Ramos (cell line): ENCODE data around the gene EFS.

ENCODE experiments used
- in situ Hi-C: fragments of 300-500 bp; cut with MboI; formaldehyde crosslinking; loops from one replicate; pipeline ENCODE4 v1.14.3; 2022; ENCODE audit warnings: low sequenced_read_pairs; ENCODE audit not compliant: unreplicated experiment

The EFS gene

DNA sequence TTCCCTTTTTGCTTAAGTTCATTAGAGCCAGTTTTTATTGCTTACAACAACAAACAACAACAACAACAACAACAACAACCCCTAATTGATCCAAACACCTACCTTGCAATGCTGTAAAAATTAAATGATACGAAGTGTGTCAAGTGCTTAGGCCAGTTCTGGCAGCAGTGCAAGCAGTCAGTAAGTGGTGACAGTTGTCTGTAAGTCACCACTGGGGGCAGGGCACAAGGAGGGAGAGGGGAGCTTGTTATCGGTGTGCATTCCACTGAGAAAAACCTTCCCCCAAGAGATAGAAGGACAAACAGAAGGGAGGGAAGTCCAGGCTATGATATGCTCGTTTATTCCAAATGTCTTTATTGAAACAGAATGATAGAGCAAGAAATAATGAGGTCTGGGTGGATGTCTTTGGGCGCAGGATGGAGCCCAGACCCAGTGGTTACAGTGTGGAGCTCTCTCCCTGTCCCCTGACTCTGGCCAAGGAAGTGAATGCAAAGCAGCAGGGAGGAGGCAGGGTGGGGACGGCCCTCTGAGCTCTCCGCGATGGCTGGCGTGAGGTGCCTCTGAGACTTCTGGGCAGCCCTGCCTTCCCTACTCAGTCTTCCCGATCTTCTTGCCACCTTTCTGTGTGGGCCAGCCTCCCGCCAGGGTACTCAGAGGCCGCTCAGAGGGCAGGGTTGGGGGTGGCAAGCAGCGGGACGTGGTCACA lies 18.8 kb downstream of the EFS start:
- in situ Hi-C loops: no loop called here

DNA sequence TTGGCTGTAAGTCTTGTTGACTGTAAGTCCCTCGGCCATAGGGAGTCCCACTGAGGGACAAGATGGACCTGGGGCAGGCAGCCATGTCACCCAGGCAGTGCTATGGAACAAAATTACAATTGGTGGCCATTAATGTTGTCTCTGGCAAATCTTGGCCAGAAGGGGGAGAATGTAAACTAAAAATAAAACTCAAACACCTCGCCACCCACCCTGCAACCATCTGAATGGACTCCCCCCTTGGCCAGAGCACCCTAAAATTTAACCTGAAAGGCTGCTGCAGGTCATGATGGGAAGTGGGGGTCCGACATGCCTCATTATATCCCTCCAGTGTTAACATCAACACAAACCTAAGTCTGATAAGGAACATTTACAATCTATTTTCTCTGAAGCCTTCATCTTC lies 20.5 kb downstream of the EFS start:
- in situ Hi-C loops: no loop called here

DNA sequence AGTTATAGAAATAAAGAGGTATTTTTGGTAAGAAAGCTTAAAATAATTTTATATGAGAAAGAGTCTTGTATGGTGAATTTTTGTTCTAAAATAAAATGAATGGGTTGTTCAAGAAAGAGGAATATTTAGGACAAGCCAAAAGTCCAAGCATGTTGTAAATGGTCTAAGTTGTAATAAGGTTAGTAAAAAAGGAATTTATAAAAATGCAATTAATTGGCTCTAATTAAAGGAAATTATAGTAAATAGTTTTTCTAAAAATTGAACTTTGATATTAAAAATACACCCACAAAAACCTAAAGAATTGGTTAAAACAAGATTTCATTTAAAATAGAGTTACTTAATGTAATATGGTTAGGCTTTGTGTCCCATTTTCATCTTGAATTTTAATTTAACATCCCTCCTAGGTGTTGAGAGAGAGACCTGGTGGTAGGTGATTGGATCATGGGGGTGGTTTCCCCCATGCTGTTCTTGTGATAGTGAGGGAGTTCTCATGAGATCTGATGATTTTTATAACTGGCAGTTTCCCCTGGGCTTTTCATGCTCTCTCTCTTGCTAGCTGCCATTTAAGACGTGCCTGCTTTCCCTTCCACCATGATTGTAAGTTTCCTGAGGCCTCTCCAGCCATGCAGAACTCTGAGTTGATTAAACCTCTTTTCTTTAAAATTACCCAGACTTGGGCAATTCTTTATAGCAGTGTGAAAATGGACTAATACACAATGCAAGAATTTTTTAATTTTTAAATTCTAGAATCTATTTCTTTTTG lies 25.3 kb downstream of the EFS start:
- in situ Hi-C loops: no loop called here

DNA sequence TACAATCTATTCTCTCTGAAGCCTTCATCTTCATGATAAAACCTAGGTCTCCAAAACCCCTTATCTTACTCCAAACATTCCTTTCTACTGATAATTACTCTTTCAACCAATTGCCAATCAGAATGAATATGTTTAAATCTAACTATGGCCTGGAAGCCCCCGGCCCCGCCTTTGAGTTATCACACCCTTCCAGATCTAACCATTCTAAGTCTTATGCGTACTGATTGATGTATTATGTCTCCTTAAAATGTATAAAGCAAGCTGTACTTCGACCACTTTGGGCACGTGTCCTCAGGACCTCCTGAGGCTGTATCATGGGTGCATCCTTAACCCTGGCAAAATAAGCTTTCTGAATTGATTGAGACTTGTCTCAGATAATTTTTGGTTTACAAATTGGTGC lies 29.3 kb downstream of the EFS start:
- in situ Hi-C loops: no loop called here

DNA sequence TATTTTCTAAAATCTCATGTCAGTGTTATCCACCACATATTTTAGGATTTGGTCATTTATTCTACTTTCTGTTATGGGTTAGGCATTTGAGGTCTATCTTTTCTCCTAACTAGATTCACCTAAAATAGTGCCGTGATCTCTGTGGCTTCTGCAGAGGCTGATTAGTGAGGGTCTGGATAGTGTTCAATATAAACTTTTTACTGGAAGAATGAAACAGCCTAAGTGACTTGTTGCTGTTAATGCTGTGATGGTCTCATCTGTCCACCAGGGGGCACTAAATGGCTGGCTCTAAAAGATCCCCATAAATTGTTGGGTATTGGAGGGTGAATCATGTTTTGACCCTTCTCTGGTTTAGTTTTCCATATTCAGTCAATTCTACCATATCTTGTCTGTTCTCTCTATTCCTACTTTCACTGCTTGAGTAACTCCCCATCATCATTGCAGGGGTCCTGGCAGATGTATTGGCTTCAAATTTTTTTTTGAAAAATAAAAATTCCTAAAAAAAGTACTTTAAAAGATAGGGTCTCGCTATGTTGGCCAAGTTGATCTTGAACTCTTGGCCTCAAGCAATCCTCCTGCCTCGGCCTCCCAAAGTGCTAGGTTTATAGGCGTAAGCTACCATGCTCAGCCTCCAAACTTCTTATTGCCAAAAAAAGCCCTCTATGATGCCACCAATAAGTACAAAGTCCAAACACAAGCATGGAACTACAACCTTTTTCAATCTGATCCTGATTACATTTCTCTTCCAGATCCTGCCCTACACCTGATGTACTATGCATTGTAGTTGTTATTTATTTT lies 36.8 kb downstream of the EFS start:
- in situ Hi-C loops: loop anchor here (10.0 kb wide), 1 partner anchor 227 kb away; the partner anchor contains the start of genes THTPA and ZFHX2

DNA sequence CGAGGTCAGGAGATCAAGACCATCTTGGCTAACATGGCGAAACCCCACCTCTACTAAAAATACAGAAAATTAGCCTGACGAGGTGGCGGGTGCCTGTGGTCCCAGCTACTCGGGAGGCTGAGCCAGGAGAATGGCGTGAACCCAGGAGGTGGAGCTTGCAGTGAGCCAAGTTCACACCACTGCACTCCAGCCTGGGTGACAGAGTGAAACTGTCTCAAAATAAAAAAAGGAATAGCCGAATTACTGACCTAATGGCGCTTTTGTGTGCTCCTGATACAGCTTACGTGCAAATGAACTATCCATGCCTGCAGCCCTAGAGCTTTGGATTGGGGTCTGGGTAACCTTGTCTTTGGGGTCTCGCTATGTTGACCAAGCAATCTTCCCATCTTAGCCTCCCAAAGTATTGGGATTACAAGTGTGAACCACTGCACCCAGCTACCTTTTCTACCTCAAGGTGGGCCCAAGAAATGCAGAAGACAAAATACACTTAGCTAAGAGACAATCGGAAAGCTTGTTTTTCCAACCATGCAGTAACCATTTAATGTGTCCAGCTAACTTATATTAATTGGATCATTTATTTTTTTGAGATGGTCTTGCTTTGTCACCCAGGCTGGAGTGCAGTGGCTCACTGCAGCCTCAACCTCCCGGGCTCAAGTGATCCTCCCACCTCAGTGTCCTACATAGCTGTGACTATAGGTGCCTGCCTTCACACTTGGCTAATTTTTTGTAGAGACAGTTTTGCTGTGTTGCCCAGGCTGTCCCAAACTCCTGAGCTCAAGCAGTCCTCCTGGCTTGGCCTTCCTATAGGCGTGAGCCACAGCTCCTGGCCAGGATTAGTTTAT lies 38.3 kb downstream of the EFS start:
- in situ Hi-C loops: loop anchor here (10.0 kb wide), 1 partner anchor 228 kb away; the partner anchor contains the start of genes THTPA and ZFHX2

DNA sequence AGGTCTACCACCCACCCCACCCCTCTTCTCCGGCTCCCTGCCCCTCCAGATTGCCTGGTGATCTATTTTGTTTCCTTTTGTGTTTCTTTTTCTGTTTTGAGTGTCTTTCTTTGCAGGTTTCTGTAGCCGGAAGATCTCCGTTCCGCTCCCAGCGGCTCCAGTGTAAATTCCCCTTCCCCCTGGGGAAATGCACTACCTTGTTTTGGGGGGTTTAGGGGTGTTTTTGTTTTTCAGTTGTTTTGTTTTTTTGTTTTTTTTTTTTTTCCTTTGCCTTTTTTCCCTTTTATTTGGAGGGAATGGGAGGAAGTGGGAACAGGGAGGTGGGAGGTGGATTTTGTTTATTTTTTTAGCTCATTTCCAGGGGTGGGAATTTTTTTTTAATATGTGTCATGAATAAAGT lies 39.2 kb downstream of the EFS start:
- in situ Hi-C loops: loop anchor here (10.0 kb wide), 1 partner anchor 229 kb away; the partner anchor contains the start of genes THTPA and ZFHX2

DNA sequence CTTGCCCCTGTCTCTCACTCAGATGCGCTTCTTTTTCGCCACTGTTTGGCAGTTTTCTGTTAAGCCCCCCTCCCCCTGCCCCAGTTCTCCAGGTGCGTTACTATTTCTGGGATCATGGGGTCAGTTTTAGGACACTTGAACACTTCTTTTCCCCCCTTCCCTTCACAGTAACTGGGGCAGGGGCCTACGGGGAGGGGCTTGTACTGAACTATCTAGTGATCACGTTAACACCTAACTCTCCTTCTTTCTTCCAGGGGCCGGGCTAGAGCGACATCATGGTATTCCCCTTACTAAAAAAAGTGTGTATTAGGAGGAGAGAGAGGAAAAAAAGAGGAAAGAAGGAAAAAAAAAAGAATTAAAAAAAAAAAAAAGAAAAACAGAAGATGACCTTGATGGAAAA lies 40.0 kb downstream of the EFS start:
- in situ Hi-C loops: loop anchor here (10.0 to 25.0 kb wide), 2 partner anchors 230 to 837 kb away; partner anchors contain the start of genes IRF9, REC8, THTPA and ZFHX2

DNA sequence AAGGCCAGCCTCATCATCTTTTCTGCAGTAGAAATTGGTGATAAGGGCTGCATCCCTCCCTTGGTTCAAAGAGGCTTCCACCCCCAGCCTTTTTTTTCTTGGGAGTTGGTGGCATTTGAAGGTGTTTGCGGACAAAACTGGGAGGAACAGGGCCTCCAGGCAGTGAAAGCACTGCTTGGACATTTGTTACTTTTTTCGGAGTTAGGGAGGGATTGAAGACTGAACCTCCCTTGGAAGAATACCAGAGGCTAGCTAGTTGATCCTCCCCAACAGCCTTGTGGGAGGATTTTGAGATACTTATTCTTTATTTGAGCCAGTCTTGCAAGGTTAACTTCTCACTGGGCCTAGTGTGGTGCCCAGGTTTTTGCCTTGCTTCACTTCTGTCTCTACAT lies 40.5 kb downstream of the EFS start:
- in situ Hi-C loops: loop anchor here (10.0 to 25.0 kb wide), 2 partner anchors 230 to 838 kb away; partner anchors contain the start of genes IRF9, REC8, THTPA and ZFHX2

DNA sequence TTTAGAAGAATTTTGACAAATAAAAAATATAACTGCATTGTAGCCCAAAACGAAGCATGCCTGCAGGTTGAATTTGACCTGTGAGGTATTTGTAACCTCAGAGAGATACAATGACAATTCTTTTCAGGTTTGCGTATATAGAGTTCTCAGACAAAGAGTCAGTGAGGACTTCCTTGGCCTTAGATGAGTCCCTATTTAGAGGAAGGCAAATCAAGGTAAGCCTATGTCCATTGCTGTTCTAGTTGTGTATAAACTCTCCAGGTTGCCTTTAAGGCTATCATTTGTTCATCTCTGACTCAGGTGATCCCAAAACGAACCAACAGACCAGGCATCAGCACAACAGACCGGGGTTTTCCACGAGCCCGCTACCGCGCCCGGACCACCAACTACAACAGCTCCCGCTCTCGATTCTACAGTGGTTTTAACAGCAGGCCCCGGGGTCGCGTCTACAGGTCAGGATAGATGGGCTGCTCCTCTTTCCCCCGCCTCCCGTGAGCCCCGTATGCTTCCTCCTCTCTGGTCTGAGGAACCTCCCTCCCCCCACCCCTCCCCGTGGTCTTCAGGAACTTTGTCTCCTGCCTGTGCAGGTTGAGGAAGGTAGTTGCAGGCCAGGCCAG lies 41.0 kb downstream of the EFS start:
- in situ Hi-C loops: loop anchor here (10.0 to 25.0 kb wide), 2 partner anchors 231 to 838 kb away; partner anchors contain the start of genes IRF9, REC8, THTPA and ZFHX2

DNA sequence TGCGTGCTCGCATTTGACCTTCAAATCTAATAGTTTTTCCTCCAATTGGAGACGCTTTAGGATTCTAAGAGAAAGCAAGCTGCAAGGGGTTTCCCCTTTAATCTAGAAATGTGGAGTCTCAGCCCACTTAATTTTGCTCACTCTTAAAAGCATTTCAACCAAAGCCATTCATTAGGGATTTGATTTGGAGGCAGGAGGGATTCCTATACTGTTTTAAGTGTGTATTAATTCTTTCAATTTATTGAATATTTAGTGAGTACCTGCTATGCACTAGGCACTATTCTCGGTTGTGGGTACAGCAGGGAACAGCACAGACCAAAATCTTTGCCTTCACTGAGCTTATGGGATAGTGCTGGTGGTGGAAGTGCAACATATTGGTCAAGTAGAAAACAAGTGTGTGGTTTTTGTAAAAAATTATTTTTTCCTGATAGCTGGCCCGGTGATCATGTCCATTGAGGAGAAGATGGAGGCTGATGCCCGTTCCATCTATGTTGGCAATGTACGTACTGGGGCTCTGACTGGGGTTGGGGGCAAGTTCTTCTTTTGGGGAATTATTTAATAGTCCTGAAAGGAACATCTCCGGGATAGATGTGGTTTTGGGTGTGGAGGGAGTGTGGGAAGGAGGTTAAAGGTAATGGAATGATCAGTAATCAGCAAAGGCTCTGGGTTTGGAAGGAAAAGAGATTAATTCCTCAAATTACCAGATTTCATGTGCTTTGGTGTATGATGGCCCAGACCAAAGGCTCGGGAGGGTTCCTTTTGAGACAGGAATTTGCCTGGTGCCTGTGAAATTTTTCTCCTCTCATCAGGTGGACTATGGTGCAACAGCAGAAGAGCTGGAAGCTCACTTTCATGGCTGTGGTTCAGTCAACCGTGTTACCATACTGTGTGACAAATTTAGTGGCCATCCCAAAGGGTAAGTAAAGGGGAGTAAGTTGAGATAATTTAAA lies 42.1 kb downstream of the EFS start:
- in situ Hi-C loops: loop anchor here (10.0 to 25.0 kb wide), 2 partner anchors 232 to 839 kb away; partner anchors contain the start of genes IRF9, REC8, THTPA and ZFHX2

DNA sequence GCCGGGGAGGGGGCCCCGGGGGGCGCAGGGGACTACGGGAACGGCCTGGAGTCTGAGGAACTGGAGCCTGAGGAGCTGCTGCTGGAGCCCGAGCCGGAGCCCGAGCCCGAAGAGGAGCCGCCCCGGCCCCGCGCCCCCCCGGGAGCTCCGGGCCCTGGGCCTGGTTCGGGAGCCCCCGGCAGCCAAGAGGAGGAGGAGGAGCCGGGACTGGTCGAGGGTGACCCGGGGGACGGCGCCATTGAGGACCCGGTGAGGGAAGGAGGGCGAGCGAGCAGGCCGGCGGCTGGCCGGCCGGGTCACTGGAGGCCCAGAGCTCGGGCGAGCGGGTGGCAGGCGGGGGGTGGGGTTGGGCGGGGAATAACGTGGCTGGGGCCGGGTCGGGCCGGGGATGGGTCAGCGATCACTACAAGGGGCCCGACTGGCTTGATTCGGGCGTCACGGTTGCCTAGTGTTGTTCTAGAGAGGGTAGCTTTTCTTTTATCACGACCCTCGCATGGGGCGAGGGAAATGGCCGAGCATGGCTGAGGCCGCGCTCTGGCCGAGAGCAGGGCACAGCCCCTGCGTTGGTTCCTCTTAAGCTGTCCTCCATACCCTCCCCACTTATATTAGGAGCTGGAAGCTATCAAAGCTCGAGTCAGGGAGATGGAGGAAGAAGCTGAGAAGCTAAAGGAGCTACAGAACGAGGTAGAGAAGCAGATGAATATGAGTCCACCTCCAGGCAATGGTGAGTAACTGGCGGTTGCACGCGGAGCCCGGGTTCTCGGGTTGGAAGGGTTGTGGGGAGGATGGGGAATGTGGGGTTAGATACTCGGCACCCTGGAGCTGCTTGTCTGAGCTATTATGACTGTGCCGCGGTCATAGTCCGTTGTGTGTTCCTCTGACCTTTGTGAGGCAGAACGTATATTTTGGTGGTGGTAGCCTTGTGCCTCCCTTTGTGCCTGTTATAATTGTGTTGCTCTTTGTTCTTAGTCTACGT lies 43.1 kb downstream of the EFS start:
- in situ Hi-C loops: loop anchor here (10.0 to 25.0 kb wide), 2 partner anchors 233 to 840 kb away; partner anchors contain the start of genes IRF9, REC8, THTPA and ZFHX2

DNA sequence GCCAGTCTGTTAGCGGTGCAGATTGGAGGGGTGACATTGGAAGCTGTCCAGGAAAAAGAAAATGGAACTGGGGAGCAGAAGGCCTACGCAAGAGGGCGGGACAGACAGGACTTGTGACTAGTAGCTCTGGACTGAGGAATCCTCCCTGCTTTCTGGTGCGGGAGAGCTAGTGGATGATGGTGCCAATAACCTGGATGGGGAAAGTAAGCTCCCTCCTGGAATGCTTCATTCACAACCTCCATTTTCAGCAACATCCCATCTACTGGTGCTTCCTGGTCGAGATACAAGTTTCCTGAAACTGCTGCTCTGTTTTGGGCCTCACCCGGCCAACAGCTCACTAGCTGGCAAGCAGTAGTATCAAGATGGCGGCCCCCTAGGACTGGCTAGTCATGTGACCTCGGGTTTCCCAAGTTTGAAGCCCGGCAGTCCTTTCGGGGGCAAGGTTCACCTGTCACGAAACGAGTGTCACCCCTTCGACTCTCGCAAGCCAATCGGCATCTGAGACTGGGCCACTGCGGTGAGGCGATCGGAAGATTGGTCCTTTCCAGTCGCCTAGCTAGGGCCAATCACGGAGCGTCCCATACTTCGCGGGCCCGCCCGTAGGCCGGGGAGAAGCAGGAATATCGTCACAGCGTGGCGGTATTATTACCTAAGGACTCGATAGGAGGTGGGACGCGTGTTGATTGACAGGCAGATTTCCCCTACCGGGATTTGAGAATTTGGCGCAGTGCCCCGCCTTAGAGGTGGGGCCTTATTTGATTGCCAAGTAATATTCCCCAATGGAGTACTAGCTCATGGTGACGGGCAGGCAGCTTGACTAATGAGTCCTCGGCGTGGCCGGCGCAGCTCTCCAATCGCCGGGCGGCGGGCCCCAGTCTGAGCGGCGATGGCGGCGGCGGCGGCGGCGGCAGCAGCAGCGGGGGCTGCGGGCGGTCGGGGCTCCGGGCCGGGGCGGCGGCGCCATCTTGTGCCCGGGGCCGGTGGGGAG lies 44.1 kb downstream of the EFS start, which contains the start of gene PABPN1:
PABPN1 (plus strand) TSS at position 874 of the 988 bp plus-strand sequence; CDS start at position 887, 13 bp downstream.
- in situ Hi-C loops: loop anchor here (10.0 to 25.0 kb wide), 2 partner anchors 234 to 841 kb away; partner anchors contain the start of genes IRF9, REC8, THTPA and ZFHX2

DNA sequence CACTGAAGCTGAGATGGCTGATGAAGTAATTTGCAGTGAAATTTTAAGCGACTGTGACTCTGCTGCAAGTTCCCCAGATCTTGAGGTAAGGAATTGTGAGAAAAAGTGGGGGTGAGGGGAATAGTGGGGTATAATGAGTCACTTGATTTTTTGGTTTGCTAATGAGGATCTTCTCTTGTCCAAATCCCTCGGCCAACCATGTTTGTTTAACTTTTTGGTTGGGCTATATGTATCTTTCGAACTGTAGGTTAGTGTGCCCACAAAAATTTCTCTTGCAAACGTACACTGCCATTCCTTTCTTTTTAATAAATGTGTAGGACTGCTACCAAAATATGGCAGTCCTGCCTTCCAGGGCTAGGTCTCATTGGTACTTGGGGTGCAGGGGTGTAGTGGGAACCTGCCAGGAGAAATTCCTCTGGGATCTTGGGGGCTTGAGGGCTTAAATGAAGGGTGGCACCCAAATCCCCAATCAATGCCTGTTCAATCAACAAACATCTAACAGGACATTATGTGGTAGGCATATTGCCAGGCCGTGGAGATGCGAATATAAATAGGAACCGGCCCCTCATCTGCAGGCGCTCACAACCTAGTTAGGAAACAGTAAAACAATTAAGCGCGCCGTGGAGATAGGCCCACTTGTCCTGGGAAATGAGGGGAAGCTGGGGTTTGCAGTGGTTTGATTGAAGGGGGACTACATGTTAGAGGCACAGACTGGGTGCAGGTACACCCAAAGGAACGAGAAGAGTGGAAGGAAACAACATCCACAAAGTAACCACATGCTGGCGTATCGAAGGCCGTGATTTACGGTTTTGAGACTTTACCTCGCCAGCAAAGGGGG lies 45.0 kb downstream of the EFS start:
- in situ Hi-C loops: loop anchor here (10.0 to 25.0 kb wide), 2 partner anchors 235 to 842 kb away; partner anchors contain the start of genes IRF9, REC8, THTPA and ZFHX2
